ENCODE results near the gene UGT1A5.
"Not testable (repeated sequence)": the region's sequence is repeated elsewhere in the genome, so short reads cannot be mapped to it uniquely, and the experiment has no call there.

The UGT1A5 gene

GRCh38 chr2:233698740-233699139 lies 14.0 kb upstream of the UGT1A5 start:
- no peak for DNase-seq

GRCh38 chr2:233699424-233700027 lies 13.2 kb upstream of the UGT1A5 start:
- no peak for DNase-seq

GRCh38 chr2:233700028-233700635 lies 12.6 kb upstream of the UGT1A5 start:
- DNase-seq = no peak

GRCh38 chr2:233700842-233701241 lies 11.9 kb upstream of the UGT1A5 start:
- not testable (repeated sequence) for DNase-seq

GRCh38 chr2:233702238-233702637 lies 10.5 kb upstream of the UGT1A5 start:
- no peak for DNase-seq

GRCh38 chr2:233705911-233706506 lies 6.7 kb upstream of the UGT1A5 start:
- no peak for DNase-seq

- DNase-seq = no peak
Measured at GRCh38 chr2:233706720-233707119, 6.0 kb upstream of the UGT1A5 start.

- no peak for DNase-seq
Measured at GRCh38 chr2:233707940-233708644, 4.6 kb upstream of the UGT1A5 start.

GRCh38 chr2:233708942-233709341 lies 3.8 kb upstream of the UGT1A5 start:
- DNase-seq = no peak

GRCh38 chr2:233711312-233712008 lies 1.2 kb upstream of the UGT1A5 start:
- no peak for DNase-seq

- no peak for DNase-seq
Measured at GRCh38 chr2:233713262-233713615, 532 bp downstream of the UGT1A5 start.

GRCh38 chr2:233714121-233714520 lies 1.4 kb downstream of the UGT1A5 start:
- no peak for DNase-seq

GRCh38 chr2:233718552-233718951 lies 5.8 kb downstream of the UGT1A5 start, which contains the start of gene UGT1A4:
TSS of gene UGT1A4 (plus strand) at chr2:233718736. CDS start at chr2:233718821, 85 bp downstream.
- no peak for DNase-seq

- no peak for DNase-seq
Measured at GRCh38 chr2:233728723-233729301, 16.1 kb downstream of the UGT1A5 start, which contains the start of gene UGT1A3. TSS of gene UGT1A3 (plus strand) at chr2:233729042. CDS start at chr2:233729127, 85 bp downstream.

- not testable (repeated sequence) for DNase-seq
Measured at GRCh38 chr2:233736868-233737653, 24.4 kb downstream of the UGT1A5 start.

- DNase-seq = no peak
Measured at GRCh38 chr2:233740870-233741269, 28.2 kb downstream of the UGT1A5 start.

GRCh38 chr2:233743464-233744259 lies 31.0 kb downstream of the UGT1A5 start:
- DNase-seq = no peak

GRCh38 chr2:233745073-233745755 lies 32.5 kb downstream of the UGT1A5 start:
- DNase-seq = no peak

GRCh38 chr2:233745838-233746237 lies 33.1 kb downstream of the UGT1A5 start:
- DNase-seq = not testable (repeated sequence)

All from activated gamma-delta T cell (primary cell).